ENCODE data around the gene IL15.
A peak's percentile ranks its signal among the peaks of the same experiment; 100 is the strongest.
"Not testable (repeated sequence)": the region's sequence is repeated elsewhere in the genome, so short reads cannot be mapped to it uniquely, and the experiment has no call there.

The IL15 gene

GRCh38 chr4:141636082-141636770, at the start of gene IL15:
Gene IL15, plus strand, starts transcription at chr4:141636583. Its CDS starts 82,882 bp downstream, at chr4:141719465.
- peak; percentile 44 for DNase-seq (ENCODE audit: low read depth)

- no peak for DNase-seq (ENCODE audit: low read depth)
Measured at GRCh38 chr4:141587897-141588296, 48.5 kb upstream of the IL15 start.

- DNase-seq (ENCODE audit: low read depth) = no peak
Measured at GRCh38 chr4:141595531-141595930, 40.9 kb upstream of the IL15 start.

- peak; percentile 41 for DNase-seq (ENCODE audit: low read depth)
Measured at GRCh38 chr4:141599853-141600252, 36.5 kb upstream of the IL15 start.

- DNase-seq (ENCODE audit: low read depth) = not testable (repeated sequence)
Measured at GRCh38 chr4:141604683-141605082, 31.7 kb upstream of the IL15 start.

- no peak for DNase-seq (ENCODE audit: low read depth)
Measured at GRCh38 chr4:141605425-141605856, 30.9 kb upstream of the IL15 start.

GRCh38 chr4:141609243-141609642, 27.1 kb upstream of the IL15 start:
- DNase-seq (ENCODE audit: low read depth) = peak; percentile 36

GRCh38 chr4:141610365-141610764, 26.0 kb upstream of the IL15 start:
- no peak for DNase-seq (ENCODE audit: low read depth)

GRCh38 chr4:141614878-141615586, 21.4 kb upstream of the IL15 start:
- no peak for DNase-seq (ENCODE audit: low read depth)

GRCh38 chr4:141615587-141615918, 20.8 kb upstream of the IL15 start:
- DNase-seq (ENCODE audit: low read depth) = not testable (repeated sequence)

- no peak for DNase-seq (ENCODE audit: low read depth)
Measured at GRCh38 chr4:141620715-141621114, 15.7 kb upstream of the IL15 start.

GRCh38 chr4:141625023-141625422, 11.4 kb upstream of the IL15 start:
- no peak for DNase-seq (ENCODE audit: low read depth)

- DNase-seq (ENCODE audit: low read depth) = no peak
Measured at GRCh38 chr4:141630854-141631253, 5.5 kb upstream of the IL15 start.

- DNase-seq (ENCODE audit: low read depth) = no peak
Measured at GRCh38 chr4:141635736-141636081, 674 bp upstream of the IL15 start.

- peak; percentile 61 for DNase-seq (ENCODE audit: low read depth)
Measured at GRCh38 chr4:141636771-141637460, 533 bp downstream of the IL15 start.

- DNase-seq (ENCODE audit: low read depth) = no peak
Measured at GRCh38 chr4:141637565-141637964, 1.2 kb downstream of the IL15 start.

- peak; percentile 24 for DNase-seq (ENCODE audit: low read depth)
Measured at GRCh38 chr4:141638230-141638629, 1.8 kb downstream of the IL15 start.

GRCh38 chr4:141640696-141641095, 4.3 kb downstream of the IL15 start:
- no peak for DNase-seq (ENCODE audit: low read depth)

- no peak for DNase-seq (ENCODE audit: low read depth)
Measured at GRCh38 chr4:141642063-141642462, 5.7 kb downstream of the IL15 start.

- no peak for DNase-seq (ENCODE audit: low read depth)
Measured at GRCh38 chr4:141642711-141643110, 6.3 kb downstream of the IL15 start.

- peak; percentile 15 for DNase-seq (ENCODE audit: low read depth)
Measured at GRCh38 chr4:141643557-141643956, 7.2 kb downstream of the IL15 start.

- peak; percentile 61 for DNase-seq (ENCODE audit: low read depth)
Measured at GRCh38 chr4:141645611-141646340, 9.4 kb downstream of the IL15 start.

- no peak for DNase-seq (ENCODE audit: low read depth)
Measured at GRCh38 chr4:141646969-141647368, 10.6 kb downstream of the IL15 start.

Measured in fibroblast of gingiva (primary cell).